ENCODE results near the gene LCOR. TPM values are rescaled to one million over a fixed set of nuclear protein-coding genes. Genes with fewer than 3 reads are reported as not detected.

Gene LCOR
- total RNA-seq, 1 experiment from 2014 or later, result 12.8 TPM

DNA sequence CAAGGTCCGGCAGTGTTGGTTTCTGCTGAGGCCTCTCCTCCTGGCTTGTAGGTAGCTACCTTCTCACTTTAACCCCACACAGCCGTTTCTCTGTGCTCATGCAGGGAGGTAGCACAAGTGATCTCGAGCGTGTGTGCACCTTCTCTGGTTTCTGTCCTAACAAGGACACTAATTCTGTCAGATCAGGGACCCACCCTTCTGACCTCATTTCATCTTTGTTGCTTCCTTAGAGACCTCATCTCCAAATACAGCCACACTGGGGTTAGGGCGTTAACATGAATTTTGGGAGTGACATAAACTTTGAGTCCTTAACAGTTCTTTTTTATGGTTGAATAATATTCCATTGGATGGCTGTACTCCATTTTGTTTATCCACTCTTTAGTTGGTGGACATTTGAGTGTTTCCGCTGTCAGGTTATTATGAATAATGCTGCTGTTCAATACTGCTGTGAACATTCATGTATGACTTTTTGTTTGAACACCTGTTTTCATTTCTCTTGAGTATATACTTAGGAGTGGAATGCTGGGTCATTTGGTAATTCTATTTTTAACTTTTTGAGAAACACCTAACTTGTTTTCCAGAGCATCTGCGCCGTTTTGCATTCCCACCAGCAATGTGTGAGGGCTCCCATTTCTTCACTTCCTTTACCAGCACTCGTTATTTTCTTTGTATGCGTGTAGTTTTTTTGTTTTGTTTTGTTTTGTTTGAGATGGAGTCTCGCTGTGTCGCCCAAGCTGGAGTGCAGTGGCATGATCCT, 57.5 kb downstream of the LCOR start:
- DNase-seq (ENCODE audit: low read depth), result no peak

DNA sequence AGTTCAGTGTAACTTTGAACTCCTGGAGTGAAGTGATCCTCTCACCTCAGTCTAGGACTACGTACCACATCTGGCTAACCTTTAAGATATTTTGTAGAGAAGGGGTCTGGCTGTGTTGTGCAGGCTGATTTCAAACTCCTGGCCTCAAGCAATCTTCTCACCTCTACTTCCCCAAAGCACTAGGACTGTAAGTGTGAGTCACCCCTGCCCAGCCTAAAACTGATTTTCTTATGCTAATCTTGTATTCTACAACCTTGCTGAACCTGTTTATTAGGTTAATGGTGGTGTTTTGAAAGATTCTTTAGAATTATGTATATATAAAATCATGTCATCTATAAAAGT, 58.0 kb downstream of the LCOR start:
- DNase-seq (ENCODE audit: low read depth), result no peak

DNA sequence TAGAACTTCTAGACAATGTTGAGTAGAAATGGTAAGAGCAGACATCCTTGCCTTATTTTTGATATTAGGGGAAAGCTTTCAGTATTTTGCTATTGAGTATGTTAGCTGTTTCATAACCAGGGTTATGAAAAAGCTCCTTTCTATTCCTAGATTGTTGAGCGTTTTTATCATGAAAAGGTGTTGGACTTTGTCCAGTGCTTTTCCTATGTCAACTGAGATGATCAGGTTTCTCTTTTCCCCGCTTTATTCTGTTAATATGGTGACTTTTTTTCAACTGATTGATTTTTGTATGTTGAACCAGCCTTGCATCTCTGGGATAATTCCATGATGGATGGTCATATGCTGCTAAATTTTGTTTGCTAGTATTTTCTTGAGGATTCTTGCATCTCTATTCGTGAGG, 58.5 kb downstream of the LCOR start:
- DNase-seq (ENCODE audit: low read depth), result no peak

DNA sequence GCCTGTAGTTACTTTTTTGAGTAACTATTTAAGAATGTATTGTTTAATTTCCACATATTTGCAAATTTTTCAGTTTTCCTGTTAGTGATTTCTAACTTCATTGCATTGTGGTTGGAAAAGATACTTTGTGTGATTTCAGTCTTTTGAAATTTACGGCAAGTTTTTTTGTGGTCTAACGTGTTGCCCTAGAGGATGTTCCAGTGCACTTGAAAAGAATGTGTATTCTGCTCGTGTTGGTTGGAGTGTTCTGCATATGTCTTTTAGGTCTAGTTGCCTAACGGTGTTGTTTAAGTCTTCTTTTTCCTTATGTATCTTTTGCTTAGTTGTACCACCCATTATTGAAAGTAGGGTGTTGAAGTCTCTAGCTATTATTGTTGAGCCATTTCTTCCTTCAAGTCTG, 59.7 kb downstream of the LCOR start:
- DNase-seq (ENCODE audit: low read depth), result no peak

DNA sequence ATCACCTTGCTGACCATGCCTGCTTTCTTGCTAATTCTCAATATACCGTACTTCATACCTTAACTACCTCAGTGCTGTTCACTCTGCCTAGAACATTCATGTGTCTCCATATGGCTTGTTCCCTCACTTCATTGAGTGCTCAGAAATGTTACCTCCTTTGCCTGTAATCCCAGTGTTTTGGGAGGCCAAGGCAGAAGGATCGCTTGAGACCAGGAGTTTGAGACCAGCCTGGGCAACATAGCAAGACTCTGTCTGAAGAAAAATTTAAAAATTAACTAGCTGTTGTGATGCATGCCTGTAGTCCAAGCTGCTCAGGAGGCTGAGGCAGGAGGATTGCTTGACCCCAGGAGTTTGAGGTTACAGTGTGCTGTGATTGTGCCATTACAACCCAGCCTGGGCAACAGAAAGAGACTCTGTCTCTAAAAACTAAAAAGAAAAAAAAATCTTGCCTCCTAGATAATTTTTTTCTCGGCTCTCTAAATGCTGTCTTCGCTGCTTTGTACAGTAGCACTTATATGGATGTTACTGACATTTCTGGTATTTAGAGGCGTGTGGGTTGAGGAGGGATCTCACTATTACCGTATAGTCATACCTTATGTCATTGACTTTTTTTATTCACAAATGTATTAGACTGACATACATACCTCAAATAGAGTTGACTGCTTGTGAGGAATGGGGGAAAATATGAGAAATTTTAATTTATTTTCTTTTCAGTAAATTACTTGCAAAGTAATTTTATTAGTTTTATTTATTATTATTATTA, 63.7 kb downstream of the LCOR start:
- DNase-seq (ENCODE audit: low read depth), result no peak

DNA sequence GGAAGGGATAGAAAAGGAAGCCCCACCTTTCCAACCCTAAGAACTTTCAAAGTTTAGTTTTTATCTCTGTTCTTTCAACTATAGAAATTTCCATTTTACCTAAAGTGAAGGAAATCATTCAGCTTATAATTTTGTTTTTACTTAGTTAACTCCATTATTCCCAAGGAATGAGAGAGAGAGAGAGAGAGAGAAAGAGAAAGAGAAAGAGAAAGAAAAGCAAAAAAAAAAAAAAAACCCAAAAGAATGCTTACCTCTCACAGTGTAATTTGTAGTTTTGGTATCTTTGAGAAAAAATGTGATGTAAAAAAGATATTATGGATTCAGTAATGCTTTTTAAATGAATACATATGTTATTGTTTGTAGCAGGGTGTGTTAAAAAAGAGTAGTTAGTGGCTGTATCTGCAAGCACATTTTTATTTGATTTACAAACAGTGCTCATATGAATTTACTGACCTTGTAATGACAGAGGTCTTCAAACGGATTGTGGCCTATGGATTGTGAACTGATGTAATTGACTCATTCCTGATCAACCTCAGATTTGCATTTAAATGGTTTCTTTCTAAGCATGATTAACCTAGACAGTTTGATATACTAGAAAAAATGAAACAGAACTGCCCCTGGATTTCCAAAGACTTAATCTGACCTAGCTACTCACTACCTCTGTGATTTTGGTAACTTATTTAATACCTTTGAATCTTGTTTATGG, 64.9 kb downstream of the LCOR start:
- DNase-seq (ENCODE audit: low read depth), result no peak

DNA sequence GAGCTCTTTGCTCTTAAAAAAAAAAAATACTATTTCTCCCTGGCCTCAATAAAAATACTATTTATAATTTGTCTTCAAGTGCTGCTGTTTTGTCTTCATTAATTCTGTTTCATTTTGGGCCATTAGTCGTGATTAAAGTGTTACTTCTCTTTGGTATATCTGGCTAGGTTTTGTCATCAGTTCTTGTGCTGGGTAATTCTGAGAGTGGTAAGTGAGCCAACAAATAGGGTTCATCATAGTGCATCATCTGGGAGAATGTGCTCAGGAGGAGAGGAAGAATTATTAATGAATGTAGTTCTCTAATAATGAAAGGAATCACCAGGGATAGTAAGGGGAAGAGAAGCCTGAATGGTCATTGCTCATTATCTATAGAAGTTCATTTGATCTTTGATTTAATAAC, 70.0 kb downstream of the LCOR start:
- DNase-seq (ENCODE audit: low read depth), result no peak

DNA sequence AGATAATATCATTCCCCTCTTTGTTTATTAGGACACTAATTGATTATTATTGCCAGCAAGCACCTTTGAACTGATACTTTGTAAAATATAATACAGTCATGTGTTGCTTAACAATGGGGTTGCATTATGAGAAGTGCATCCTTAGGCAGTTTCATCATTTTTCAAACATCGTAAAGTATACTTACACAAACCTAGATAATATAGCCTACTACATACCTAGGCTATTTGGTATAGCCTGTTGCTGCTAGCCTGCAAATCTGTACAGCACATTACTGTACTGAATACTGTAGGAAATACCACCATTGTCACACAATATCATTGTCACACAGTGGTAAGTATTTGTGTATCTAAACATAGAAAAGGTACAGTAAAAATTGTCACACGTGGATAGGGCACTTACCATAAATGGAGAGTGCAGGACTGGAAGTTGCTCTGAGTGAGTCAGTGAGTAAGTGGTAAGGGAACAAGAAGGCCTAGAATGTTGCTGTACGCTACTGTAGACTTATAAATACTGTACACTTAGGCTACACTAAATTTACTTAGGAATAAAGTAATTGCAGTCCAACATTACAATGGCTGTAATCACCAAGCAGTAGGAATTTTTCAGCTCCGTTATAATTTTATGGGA, 70.7 kb downstream of the LCOR start:
- no peak for DNase-seq (ENCODE audit: low read depth)

DNA sequence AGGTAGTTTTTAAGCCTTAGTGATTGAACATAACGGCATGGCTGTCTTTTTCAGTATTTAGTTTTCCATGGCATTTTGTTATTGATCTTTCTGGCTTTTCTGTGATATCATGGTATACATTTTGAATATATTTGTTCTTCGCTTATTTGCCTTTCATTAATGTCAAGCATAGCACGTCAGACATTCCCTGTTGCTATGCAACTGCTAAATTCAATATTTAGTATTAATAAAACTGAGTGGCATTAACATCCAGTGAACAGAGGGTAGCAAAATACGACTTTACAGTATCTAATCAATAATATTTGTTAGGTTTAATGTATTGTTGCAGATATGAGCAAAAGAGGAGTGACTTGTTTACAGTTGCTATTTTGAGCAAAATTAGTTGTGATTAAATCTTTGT, 72.5 kb downstream of the LCOR start:
- DNase-seq (ENCODE audit: low read depth), result no peak

DNA sequence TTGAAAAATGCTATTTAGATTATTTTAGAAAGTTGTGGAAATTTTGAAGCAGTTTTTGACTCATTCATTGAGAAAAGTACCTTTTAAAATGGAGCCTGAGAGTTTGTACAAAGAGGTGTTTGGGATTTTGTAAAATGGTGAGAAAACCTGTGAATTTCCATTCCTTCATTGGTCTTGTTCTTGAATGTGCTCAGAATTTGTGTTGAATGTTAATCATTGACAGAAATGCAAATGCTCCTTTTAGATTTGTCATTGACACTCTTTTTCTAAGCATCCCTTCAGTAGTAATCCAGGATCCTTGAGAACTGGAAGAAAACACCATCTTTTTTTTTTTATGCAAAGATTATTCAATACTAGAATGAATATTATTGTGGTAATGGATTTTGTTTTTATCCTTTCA, 74.8 kb downstream of the LCOR start:
- no peak for DNase-seq (ENCODE audit: low read depth)

DNA sequence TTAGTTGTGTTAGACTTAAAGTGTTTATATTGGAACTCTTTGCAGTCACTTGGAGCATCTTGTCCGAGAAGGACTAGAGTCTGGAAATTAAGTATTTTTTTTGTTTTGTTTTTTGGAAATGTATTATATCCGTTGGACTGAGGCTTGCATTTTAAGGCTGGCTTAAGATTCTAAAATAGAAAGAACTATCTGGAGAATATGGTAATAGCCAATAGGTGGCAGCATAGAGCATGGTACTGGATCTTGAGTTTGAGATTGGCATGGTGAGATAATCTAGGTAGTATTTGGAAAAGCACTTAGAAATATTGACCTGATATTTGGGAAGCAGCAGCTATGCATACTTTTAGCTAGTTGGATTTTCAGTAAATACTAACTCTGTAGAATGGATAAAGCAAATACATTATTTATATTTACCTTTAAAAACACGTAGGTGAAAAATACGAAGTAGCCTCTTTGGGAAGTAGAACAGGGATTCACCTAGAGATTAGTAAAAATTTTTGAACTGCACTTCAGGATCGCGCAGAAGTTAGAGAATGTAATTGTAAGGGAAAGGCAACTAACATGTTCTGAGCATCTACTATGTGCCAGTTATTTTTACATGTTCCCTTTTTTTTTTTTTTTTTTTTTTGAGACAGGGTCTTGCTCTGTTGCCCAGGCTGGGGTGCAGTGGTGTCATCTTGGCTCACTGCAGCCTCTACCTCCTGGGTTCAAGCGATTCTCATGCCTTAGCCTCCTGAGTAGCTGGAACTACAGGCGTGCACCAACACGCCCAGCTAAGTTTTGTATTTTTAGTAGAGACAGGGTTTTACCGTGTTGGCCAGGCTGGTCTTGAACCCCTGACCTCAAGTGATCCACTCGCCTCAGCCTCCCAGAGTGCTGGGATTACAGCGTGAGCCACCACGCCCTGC, 78.6 kb downstream of the LCOR start:
- DNase-seq (ENCODE audit: low read depth), result no peak

DNA sequence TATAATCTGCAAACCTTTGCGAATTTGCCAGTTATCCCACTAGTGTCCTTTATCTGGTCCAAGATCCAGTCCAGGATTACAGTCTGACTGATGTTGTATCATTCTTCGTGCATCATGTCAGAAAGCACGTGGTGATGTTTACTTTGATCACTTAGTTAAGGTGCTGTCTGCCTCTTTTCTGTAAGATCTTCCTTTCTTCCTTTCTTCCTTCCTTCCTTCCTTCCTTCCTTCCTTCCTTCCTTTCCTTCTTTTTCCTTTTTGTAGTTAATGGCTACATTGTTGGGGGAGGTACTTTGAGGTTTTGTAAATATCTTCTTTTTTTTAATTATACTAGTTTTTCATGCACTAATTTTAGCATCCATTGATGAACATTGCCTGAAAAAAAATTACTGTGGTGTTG, 80.3 kb downstream of the LCOR start:
- no peak for DNase-seq (ENCODE audit: low read depth)

DNA sequence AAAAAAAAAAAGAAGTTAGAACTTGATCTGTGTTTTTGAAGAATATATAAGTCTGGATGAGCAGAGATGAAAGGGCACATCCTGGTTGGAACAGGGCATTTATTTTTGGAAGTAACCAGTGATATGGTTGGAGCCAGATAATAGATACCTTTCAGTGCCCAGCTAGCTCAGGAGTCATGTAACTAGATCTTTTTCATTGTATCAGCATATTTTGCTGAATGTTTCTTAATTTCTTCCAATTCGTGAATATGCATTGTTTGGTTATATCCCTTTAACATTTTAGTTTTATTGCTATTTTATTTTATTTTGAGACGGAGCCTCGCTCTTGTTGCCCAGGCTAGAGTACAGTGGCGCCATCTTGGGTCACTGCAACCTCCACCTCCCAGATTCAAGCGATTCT, 81.8 kb downstream of the LCOR start:
- no peak for DNase-seq (ENCODE audit: low read depth)

DNA sequence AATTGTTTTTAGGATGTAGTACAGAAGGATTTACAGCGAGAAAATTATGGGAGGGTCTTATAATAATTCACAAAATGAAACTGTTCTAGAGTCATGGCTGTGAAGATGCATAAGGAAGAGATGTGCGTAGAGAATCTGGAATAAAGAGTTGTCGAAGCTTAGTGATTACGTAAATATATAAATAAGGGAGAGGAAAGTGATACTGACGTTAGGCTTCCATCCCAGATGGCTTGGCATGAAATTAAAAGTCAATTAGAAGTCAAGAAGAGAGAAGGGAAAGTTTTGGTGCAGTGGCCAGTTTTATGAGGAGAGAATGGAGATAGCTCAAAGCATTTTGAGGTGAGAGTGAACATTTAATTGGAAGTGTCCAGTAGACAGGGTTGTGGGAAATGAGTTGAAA, 85.5 kb downstream of the LCOR start:
- no peak for DNase-seq (ENCODE audit: low read depth)

DNA sequence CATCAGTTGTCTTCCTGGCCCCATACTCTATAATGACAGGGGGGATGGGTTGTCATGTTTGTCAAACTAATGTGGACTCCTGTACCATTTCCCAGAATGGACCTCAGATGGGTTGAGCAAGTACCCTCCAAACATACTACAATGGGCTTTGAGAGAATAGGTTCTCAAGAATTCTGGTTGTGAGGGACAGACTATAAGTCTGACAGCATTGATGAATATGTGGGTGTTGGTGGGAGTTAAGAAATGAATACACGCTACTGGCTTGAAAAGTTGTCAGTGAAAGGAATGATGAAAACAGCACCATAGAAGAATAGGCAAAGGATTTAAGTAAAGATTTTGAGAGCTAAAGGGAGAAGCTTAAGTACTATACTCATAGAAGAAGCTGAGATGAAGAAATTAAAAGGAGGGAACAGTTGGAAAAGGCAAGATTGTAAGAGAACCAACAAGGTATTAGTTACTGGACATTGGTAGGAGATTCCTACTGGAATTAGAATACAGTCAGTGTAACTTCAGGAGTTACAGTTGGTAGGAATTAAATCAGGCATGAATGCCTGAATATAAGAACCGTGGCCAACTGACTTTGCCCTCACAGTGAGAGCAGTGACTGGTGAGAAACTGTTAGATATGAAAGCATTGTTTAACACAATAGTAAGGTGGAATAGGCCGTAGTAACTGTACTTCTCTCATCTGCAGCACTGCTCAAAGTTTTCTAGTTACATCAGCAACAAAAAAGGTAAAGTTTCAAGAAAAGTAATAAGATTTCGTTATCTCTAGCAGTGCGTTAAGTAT, 86.3 kb downstream of the LCOR start:
- DNase-seq (ENCODE audit: low read depth), result no peak

DNA sequence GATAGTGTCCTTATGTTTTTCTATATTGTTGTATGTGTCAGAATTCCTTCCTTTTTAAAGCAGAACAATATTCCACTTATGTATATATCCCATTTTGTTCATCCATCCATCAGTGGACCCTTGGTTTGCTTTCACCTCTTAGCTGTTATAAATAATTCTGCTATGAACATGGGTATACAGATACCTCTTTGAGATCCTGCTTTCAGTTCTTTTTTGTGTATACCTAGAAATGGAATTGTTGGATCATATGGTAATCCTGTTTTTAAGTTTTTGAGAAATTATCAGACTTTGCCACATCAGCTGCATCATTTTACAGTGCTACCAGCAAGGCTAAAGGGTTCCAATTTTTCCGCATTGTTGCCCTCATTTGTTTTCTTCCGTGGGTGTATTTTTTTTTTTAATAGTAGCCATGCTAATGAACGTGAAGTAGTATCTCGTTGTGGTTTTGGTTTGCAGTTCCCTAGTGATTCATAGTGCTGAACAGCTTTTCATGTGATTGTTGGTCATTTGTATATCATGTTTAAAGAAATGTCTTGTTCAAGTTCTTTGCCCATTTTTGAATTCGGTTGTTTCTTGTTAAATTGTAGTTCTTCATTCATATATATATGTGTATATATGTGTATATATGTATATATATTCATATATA, 87.8 kb downstream of the LCOR start:
- DNase-seq (ENCODE audit: low read depth), result peak; percentile 37

DNA sequence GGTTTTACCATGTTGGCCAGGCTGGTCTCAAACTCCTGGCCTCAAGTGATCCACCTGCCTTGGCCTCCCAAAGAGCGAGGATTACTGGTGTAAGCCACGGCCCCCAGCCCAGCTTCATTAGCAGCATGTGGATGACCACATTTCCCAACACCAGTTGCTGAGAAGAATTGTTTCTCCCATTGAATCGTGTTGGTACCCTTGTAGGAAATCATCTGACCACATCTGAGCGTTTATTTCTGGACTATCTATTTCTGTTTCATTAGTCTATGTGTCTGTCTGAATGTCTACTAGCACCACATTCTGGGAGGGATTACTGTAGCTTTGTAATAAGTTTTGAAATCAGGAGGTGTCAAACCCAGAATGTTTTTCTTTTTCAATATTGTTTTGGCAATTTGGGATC, 89.6 kb downstream of the LCOR start:
- no peak for DNase-seq (ENCODE audit: low read depth)

DNA sequence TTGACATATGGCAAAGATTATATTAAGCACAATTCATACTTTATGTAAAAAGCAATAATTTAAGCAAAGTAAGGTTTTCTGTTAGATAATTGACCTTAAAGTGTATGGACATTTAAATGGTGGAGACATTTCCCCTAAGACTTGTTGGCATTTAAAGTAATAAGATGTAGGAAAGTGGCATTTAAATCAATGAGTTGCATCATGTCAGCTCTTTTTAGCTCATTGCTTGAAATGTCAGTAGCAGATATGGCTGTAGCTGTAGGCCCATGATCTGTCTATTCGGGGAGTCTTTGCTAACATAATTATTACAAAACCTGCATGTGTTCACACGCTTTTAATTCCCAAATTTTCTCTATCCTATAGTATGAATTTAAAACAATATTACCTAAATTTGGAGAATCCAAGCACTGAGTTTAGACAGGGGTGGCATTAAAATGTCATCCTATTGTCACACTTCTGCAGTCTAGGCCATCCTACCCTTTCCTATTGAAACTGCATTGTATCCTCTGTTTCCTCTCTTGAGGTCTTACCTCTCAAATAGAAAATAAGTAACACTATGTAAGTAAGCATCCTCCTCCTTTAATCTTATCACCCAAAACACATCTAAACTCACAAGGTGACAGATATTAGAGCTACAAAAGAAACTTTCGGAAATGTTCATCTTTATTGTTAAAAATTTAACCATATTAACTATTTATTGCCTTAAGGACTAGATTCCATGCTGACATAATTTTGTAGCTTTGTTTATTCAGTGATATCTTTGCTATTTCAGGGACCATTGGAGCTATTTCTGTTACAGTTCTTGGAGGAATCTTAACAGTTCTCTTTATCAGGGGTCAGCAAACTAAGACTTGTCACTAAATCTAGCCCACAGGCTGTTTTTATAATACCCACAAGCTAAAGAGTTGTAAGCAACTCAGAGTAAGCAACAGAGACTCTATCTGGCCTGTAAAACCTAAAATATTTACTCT, 91.2 kb downstream of the LCOR start:
- no peak for DNase-seq (ENCODE audit: low read depth)

All from HT1080 (cell line).